ENCODE measurements around the gene EREG. TPM values are rescaled to one million over a fixed set of nuclear protein-coding genes. Genes with fewer than 3 reads are reported as not detected.

EREG gene
- total RNA-seq, 4 donors from 2014 or later = 2.4 to 7.8 (median 4.8) TPM

DNA sequence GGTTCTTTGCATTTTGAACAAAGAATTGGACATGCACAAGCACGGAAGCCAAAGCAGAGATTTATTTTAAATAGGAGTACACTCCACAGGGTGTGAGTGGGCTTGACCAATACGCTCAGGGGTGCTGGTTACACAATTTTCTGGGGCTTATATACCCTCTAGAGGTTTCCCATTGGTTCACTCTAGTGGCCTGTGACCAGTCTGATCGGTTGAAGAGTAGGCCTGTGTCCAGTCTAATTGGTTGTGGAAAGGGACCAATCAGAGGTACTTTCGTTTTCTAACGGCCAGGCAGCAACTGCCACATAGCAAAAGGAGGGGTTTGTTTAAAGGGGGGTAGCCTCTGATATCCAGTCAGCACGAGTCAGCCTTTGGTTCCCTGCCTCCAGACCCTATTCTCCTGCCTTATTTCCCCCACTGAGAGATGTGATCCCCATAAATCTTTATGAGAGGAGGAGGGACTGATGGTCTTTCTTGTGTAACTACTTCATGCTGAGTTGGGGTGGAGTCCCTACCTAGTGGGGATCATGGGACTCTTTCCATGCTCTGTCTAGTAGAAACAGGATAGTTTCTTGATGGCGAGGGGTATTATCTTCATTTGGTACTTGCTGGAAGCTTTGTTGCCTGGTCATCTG is 68.7 kb downstream of the EREG start:
- no peak for ATAC-seq
- TF ChIP-seq, protein P1, sequence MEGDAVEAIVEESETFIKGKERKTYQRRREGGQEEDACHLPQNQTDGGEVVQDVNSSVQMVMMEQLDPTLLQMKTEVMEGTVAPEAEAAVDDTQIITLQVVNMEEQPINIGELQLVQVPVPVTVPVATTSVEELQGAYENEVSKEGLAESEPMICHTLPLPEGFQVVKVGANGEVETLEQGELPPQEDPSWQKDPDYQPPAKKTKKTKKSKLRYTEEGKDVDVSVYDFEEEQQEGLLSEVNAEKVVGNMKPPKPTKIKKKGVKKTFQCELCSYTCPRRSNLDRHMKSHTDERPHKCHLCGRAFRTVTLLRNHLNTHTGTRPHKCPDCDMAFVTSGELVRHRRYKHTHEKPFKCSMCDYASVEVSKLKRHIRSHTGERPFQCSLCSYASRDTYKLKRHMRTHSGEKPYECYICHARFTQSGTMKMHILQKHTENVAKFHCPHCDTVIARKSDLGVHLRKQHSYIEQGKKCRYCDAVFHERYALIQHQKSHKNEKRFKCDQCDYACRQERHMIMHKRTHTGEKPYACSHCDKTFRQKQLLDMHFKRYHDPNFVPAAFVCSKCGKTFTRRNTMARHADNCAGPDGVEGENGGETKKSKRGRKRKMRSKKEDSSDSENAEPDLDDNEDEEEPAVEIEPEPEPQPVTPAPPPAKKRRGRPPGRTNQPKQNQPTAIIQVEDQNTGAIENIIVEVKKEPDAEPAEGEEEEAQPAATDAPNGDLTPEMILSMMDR (IDR thresholded peaks at IDR 0.05) = no peak
- no peak for TF ChIP-seq POLR2AphosphoS5 (IDR thresholded peaks at IDR 0.05)
- no peak for TF ChIP-seq EP300 (IDR thresholded peaks at IDR 0.05)
- TF ChIP-seq POLR2A (IDR thresholded peaks at IDR 0.05) = no peak
- Histone ChIP-seq H3K36me3 (no peaks in the 10 kb centered on the region), H3K4me3 (no peak overlapping the region), H3K27ac (no peak overlapping the region), H3K9me3 (no peaks in the 10 kb centered on the region), H3K4me1 (no peaks in the 10 kb centered on the region), H3K27me3 (no peaks in the 10 kb centered on the region)
- WGBS, 2 donors (ENCODE audit: low coverage in 1 of 2) = 83 to 89% methylated on average over 2 to 4 of the region's 7 CpGs

DNA sequence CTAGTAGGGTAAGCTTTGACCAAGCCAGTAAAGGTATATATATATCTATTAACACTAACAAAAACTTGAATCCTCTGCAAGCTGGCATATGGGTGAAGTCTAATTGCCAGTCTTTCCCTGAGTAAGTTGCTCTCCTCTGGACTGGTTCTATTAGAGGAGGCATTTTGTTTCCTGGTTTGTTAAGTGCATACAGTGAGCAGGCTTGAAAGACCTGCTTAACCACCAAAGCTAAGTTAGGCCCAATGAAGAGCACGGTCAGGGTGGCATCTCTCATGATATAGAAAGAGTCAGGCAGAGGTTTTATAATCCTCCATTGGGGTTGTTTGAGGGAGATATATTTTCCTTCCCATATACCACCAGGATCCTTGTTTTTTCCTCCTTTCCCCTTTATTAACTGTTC is 70.4 kb downstream of the EREG start:
- TF ChIP-seq, protein P1 (IDR thresholded peaks at IDR 0.05) = no peak
- TF ChIP-seq POLR2AphosphoS5 (IDR thresholded peaks at IDR 0.05) = no peak
- TF ChIP-seq EP300 (IDR thresholded peaks at IDR 0.05) = no peak
- no peak for TF ChIP-seq POLR2A (IDR thresholded peaks at IDR 0.05)
- no peak overlapping the region for H3K27ac ChIP-seq
- no peaks in the 10 kb centered on the region for H3K27me3 ChIP-seq
- H3K36me3 ChIP-seq = no peaks in the 10 kb centered on the region
- H3K4me1 ChIP-seq = no peaks in the 10 kb centered on the region
- no peaks in the 10 kb centered on the region for H3K9me3 ChIP-seq
- no peak for ATAC-seq
- H3K4me3 ChIP-seq = no peak overlapping the region
- WGBS, 2 donors (ENCODE audit: low coverage in 1 of 2) = 86 to 91% methylated on average over 1 of the region's 1 CpG

DNA sequence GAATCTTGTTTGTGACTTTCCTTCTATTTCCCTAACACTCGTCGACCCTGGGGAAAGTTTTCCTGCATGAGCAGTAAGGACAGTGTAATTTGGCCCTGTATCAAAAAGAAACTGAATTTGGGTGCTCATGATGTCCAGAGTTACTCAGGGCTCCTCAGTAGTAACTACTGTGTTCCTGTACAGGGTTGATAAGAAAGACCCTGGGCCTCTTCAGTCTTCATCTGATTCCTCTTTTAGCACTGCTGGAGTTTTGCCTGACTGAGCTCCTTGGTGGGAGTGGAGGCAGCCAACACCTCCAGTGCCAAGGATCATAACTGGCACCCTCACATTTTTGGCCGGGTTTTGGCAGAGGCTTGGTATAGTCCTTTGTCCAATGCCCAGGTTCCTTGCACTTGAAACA is 72.9 kb downstream of the EREG start:
- Histone ChIP-seq H3K27ac (no peak overlapping the region), H3K4me3 (no peak overlapping the region), H3K4me1 (no peaks in the 10 kb centered on the region), H3K36me3 (no peaks in the 10 kb centered on the region), H3K27me3 (no peaks in the 10 kb centered on the region), H3K9me3 (no peaks in the 10 kb centered on the region)
- no peak for TF ChIP-seq POLR2A (IDR thresholded peaks at IDR 0.05)
- TF ChIP-seq POLR2AphosphoS5 (IDR thresholded peaks at IDR 0.05) = no peak
- no peak for TF ChIP-seq EP300 (IDR thresholded peaks at IDR 0.05)
- TF ChIP-seq, protein P1 (IDR thresholded peaks at IDR 0.05) = no peak
- ATAC-seq = no peak
- 80 to 92% methylated on average over 1 to 3 of the region's 3 CpGs for WGBS, 2 donors (ENCODE audit: low coverage in 1 of 2)

Other genes starting within 250 kb of the EREG start
- gene MTHFD2L, start 207.0 kb upstream of the EREG start, total RNA-seq = 10 to 100 TPM; 12.4 to 29.0 (median 23.4) TPM
- 1 to 10 TPM in 1 of 4 donors, not detected in 3; 1.6 TPM for gene EPGN, start 56.7 kb upstream of the EREG start, total RNA-seq
- 1 to 10 TPM; 2.2 to 7.3 (median 3.4) TPM for gene AREG, start 80.0 kb downstream of the EREG start, total RNA-seq

Measured in gastroesophageal sphincter (tissue), 4 donors.